GM21423 (cell line): Measurements from ENCODE around the gene IRGM.

ENCODE experiments used
- ATAC-seq: cut with Tn5 transposase; IDR thresholded peaks from one replicate; pipeline ENCODE4 v1.9.1; 2021; ENCODE audit warnings: mild to moderate bottlenecking, moderate library complexity; ENCODE audit not compliant: unreplicated experiment

The IRGM gene

DNA sequence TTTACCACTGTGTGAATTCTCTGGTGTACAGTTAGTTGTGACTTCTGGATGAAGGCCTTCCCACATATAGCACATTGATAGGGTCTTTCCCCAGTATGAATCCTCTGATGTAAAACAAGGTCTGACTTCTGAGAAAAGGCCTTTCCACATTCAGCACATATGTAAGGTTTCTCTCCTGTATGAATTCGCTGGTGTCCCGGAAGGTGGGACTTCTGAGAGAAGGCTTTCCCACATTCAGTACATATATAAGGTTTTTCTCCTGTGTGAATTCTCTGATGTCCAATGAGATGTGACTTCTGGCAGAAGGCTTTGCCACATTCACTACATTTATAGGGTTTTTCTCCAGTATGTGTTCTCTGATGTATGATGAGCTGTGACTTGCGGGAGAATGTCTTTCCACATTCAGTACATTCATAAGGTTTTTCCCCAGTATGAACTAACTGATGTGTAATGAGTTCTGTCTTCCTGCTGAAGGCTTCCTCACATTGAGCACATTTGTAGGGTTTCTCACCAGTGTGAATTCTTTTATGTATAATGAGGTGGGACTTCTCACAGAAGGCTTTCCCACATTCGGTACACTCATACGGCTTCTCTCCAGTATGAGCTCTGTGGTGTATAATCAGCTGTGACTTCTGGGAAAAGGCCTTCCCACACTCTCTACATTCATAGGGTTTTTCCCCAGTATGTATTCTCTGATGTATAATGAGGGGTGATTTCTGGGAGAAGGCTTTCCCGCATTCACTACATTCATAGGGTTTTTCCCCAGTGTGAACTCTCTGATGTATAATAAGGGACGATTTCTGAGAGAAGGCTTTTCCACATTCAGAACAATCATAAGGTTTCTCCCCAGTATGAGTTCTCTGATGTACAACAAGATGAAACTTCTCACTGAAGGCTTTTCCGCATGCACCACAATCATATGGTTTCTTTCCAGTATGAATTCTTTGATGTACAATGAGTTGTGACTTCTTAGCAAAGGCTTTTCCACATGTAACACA is 49.4 kb downstream of the IRGM start:
- no peak for ATAC-seq
